Brain microvascular endothelial cell (primary cell): ENCODE results near the gene MMP17.

Source experiments
- DNase-seq: peaks from one replicate; pipeline ENCODE4 v3.0.0-alpha.2; 2020
- H3K27ac ChIP-seq: fragments of 250-450 bp; sonication (Bioruptor Pico); 2 replicates; pipeline ENCODE4 v1.5.1; 2020; ENCODE audit warnings: mild to moderate bottlenecking, moderate library complexity
- H3K27me3 ChIP-seq: fragments of 250-450 bp; sonication (Bioruptor Pico); replicated peaks from 2 replicates; pipeline ENCODE4 v1.5.1; 2020; ENCODE audit warnings: mild to moderate bottlenecking
- H3K36me3 ChIP-seq: fragments of 250-450 bp; sonication (Bioruptor Pico); replicated peaks from 2 replicates; pipeline ENCODE4 v1.5.1; 2020; ENCODE audit warnings: mild to moderate bottlenecking
- H3K4me3 ChIP-seq: 2 replicates; pipeline ENCODE4 v1.5.1; 2011; ENCODE audit warnings: low read depth, mild to moderate bottlenecking, control low read depth, low read length, moderate library complexity
- CTCF ChIP-seq: IDR thresholded peaks from 2 replicates; pipeline ENCODE4 v1.5.1; 2011; ENCODE audit warnings: low read depth, mild to moderate bottlenecking, moderate library complexity, low read length, control low read depth, inconsistent platforms; ENCODE audit errors: missing control alignments
- in situ Hi-C: cut with HindIII; loops from 2 replicates; pipeline ENCODE4 v1.10.0; 2017; ENCODE audit warnings: low sequenced_read_pairs, low pct_ligation_motif_present

MMP17 gene

GRCh38 chr12:131793243-131794022 lies 34.8 kb upstream of the MMP17 start:
- Histone ChIP-seq H3K36me3 (peaks cover 7% of the 10 kb centered on the region), H3K4me3 (no peak overlapping the region), H3K27me3 (no peaks in the 10 kb centered on the region), H3K27ac (no peak overlapping the region)
- peak; percentile 49 for DNase-seq
- TF ChIP-seq CTCF, result no peak
- in situ Hi-C loops, result no loop called here

- Histone ChIP-seq H3K36me3 (peaks cover 7% of the 10 kb centered on the region), H3K4me3 (no peak overlapping the region), H3K27me3 (no peaks in the 10 kb centered on the region), H3K27ac (no peak overlapping the region)
- in situ Hi-C loops, result no loop called here
- TF ChIP-seq CTCF, result no peak
- no peak for DNase-seq
Observed at GRCh38 chr12:131794061-131794460, 34.1 kb upstream of the MMP17 start.

- no peak for TF ChIP-seq CTCF
- in situ Hi-C loops, result no loop called here
- Histone ChIP-seq H3K36me3 (peaks cover 10% of the 10 kb centered on the region), H3K4me3 (no peak overlapping the region), H3K27ac (no peak overlapping the region), H3K27me3 (no peaks in the 10 kb centered on the region)
- DNase-seq, result no peak
Observed at GRCh38 chr12:131794573-131794972, 33.6 kb upstream of the MMP17 start.

- no peak overlapping the region for H3K4me3 ChIP-seq
- no peaks in the 10 kb centered on the region for H3K27me3 ChIP-seq
- no peak for DNase-seq
- TF ChIP-seq CTCF, result no peak
- in situ Hi-C loops, result no loop called here
- H3K36me3 ChIP-seq, result peaks cover 10% of the 10 kb centered on the region
- H3K27ac ChIP-seq, result no peak overlapping the region
Observed at GRCh38 chr12:131795064-131795463, 33.1 kb upstream of the MMP17 start.

- in situ Hi-C loops, result no loop called here
- Histone ChIP-seq H3K36me3 (peaks cover 7% of the 10 kb centered on the region), H3K27ac (no peak overlapping the region), H3K4me3 (no peak overlapping the region), H3K27me3 (no peaks in the 10 kb centered on the region)
- TF ChIP-seq CTCF, result no peak
- DNase-seq, result no peak
Observed at GRCh38 chr12:131795690-131796410, 32.3 kb upstream of the MMP17 start.
